CD4-positive, alpha-beta T cell treated with Interleukin-15 for 1 hour (primary cell): ENCODE data around the gene DDIT4.

ENCODE experiments used
- DNase-seq: peaks from one replicate; pipeline ENCODE4 v3.0.0-alpha.2; 2020

DDIT4 gene

GRCh38 chr10:72250666-72251065 is 23.1 kb upstream of the DDIT4 start:
- no peak for DNase-seq

- no peak for DNase-seq
These were observed 22.1 kb upstream of the DDIT4 start for GRCh38 chr10:72251635-72252034.

DNA sequence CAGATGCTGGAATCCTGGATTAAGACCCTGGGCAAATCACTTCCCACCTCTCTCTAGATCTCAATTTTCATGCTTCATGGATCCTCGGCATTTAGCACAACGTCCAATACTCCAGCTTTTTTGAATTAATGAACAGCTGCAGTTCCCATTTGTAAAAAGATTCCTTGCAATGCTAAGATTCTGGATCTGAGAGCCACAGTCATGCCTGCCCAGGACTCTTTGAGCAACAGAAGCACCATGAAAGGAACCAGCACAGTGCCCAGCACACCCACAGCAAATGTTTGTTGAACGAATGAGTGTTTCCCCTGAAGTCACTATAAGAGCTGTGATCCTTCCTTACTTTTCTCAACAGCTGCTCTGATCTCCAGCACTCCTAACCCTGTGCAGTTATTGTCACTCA is 20.8 kb upstream of the DDIT4 start:
- DNase-seq, result no peak

DNA sequence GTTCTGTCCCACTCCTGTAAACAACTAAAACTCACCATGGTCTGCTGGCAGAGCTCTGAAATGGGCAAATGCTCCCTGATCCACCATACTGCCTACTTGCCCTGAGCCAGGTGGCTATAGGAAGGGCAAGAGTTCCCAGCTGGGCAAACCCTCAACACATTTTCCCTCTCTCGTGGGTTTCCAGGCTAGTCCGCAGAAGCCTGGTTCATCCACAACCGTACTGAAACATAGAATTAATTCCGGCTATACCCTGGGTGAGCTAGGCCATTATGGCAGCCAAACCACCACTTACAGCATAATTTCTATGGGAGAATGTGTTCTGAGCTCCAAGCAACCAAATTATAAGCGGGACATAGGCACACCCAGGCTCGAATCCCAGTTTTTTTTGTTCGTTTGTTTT is 20.1 kb upstream of the DDIT4 start:
- no peak for DNase-seq

DNA sequence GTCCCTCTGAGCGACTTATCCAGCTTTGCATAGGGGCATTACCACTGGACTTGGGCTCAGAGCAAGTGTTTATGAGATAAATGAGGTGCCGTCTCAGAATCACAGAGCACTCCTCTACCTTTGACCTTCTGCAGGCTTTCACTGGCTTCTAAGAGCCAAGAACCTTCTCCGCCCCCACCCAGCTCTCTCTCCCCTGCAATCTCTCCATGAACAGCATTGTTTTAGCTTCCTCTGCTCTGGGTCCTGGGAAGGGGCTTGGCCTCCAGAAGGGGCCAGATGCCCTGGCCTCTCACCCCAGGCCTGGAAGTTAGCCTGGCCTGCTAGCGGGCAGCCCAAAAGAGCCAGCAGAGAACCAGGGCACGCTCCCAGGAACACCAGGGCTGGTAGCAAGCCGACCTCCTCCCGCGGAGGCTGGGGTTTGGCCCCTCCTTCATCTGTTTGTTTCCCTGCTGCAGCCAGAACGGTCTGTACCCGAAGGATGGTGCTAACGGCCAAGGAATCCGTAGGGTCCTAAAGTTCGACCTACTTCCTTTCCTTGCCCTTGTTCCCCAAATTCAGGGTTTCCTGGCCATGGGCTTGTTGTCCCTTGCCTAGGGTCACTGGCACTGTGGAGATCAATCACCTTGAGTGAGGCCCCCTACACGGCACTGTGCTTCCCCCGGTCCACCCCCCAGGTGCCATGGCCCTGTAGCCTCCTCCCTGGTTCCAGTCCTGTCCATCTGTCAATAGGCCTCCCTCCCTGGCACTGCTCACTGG is 18.7 kb upstream of the DDIT4 start:
- DNase-seq, result peak; percentile 53

GRCh38 chr10:72255977-72256729 is 17.6 kb upstream of the DDIT4 start:
- no peak for DNase-seq

DNA sequence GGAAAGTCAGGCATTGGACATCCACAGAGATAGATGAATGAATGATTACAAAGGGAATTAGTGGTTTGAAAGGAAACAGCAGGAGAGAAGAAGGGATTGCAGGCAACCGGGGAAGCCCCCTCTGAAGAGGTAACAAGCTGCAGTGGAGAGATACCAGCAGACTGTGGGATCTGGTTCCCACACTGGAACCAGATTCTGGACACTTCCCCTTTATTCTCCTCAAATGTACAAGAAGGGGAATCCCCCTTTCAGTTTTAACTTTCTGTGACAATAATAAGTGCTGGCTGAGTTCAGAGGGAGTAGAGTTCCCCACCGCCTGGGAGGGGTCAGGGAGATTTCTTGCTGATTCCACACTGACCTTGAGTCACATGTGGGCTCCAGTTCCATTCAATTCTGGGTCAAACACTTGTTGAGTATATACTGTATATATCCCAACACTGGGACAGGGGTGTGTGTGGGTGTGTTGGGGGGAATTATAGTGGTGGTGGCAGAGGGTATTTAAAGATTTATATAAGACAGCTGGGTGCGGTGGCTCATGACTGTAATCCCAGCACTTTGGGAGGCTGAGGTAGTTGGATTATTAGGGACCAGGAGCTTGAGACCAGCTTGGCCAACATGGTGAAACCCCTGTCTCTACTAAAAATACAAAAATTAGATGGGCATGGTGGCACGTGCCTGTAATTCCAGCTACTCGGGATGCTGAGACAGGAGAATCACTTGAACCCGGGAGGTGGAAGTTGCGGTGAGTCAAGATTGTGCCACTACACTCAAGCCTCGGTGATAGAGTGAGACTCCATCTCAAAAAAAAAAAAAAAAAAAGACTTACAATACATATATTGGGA is 16.5 kb upstream of the DDIT4 start:
- DNase-seq, result peak; percentile 64

- DNase-seq, result no peak
These were observed 15.1 kb upstream of the DDIT4 start for GRCh38 chr10:72258617-72259016.

DNA sequence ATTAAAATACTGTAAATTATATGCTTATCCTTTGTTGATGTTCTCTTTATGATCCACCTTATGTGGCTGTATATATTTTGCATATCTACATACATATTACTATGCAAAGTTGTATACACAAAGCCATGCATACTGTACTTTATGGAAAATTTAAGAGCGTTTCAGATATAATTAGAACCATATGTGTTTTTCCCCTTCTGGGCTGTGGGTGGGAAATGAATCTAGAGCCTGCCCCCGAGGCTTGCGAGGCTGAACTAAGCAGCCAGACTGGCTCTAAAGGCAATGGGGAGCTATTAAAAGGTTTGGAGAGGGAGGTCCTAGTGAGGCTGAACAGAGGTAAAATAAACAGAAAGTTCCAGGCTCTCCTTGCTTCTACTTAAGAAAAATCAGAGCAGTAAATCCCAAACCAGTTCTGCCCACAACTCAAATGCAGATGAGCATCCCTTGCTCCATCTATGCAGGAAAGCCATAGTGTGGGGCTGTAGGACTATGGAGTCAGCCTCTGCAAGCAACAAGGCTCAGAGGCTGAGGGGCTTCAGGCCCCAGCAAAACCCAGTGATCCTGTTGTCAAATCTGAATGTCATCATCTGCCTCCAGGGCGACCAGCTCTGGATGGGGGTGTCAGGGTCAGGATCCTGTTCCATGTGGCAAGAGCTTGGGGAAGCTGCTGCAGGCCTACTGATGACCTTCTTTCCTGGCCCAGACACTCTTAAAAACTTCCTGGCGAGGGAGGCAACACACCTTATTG is 14.1 kb upstream of the DDIT4 start:
- DNase-seq, result no peak

DNA sequence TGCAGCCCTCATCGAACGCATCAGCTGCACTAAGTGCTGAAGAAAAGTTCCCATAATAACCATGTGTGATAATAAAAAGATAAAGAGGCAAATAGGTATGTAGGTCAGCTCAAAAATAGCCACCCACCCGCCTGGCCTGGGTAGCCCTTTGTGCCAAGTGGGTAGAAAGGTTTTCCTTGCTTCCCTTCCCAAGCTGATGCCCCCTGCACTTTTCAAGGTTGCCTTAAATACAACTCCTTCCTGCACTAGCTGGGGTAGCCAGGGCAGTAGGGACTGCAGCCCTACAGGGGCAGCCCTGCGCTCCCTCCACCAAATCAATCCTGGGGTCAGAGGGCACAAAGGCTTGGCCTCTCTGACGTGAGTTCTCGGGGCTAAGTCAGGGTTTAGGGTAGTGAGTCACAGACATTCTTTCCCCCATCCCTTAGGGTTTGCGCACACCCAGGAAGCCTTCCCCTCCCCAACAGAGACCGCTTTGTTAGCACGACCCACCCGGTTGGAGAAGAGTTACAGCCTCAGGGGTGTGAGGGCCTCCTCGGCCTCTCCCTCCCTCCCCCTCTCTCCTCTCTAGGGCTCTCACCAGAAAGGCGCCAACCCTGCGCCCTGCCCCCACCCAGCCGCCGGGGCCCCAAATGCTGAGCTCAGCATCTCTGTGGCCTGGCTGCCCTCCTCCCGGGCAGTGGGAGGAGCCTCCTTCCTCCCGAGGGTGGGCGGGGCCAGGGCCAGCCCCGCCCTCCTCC is 13.3 kb upstream of the DDIT4 start:
- DNase-seq, result peak; percentile 87

DNA sequence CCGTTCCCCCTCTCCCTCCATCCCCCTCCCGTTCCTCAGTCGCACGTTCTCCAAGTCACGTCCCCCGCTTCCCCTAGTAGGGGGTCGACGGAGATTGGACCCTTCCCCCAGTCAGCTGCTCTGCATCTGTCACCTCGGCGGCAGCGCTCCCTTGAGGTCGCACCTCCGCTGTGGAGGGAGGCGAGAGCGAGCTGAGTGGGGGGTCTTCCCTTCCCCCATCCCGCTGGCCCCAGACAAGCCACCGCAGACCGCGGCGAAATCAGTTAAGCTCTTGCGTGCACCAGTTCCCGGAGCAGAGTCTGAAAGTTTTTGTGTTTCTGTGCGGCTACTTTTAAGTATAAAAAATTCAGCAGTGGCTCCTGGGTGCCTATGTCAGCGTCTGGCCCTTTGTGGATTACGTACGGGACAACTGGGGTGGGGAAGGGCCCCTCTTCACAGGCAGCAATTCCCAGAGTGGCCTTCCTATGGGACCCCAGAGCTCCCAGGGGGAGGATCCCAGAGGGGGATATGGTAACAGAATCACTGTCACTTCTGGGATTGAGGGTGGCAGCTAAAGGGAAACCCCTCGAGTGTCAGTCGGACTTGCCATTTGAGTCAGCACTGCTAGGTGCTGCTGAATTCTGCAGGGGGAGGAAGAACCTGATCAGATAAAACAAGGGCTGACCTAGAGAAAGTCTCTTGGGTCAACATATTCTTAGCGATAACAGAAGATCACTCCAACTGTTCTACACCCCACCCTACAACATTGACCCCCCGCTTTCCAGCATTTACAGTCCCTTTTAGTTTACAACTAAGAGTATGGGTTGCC is 12.5 kb upstream of the DDIT4 start:
- DNase-seq, result peak; percentile 41

- DNase-seq, result no peak
These were observed 11.8 kb upstream of the DDIT4 start for GRCh38 chr10:72261784-72262404.

DNA sequence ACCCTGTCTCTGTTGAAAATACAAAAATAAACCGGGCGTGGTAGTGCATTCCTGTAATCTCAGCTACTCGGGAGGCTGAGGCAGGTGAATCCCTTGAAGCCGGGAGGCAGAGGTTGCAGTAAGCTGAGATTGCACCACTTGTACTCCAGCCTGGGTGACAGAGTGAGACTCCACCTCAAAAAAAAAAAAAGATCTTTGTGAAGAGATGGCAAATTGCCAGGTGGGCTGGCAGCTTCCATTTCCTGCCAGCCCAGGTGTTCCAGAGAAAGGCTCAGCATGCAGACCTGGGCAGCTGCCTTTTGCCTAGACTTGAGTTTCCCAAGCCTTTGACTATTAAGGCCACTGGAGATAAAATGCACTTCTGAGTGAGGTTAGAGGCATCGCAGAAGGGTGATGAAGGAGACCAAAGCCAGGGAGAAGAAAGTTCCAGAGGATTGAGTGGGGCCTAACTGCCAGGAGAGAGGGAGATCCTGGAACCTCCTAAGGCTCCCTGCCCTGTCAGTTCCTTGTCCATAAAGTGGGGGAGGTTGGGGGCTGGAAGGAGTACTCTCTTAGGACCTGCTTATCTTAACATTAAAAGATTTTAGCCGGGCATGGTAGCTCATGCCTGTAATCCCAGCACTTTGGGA is 10.0 kb upstream of the DDIT4 start:
- DNase-seq, result no peak

DNA sequence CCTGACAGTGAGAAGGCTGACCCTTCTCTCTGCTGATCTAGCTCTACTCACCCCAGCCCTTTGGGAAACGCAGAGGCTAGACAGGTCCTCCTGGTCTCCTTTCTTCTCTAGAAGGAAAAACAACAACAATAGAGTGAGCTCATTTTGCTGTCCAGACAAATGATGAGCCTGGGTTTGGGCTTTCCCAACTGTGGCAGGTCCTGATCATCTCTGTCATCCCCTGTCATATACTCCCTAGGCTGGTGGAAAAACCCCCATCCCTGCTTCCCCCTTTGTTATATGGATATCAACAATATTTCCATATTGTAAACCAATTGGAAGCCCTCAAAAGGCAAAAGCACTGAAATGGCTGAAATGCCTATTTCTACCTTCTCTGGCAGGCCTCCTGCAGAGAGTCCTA is 9.2 kb upstream of the DDIT4 start:
- DNase-seq, result no peak

DNA sequence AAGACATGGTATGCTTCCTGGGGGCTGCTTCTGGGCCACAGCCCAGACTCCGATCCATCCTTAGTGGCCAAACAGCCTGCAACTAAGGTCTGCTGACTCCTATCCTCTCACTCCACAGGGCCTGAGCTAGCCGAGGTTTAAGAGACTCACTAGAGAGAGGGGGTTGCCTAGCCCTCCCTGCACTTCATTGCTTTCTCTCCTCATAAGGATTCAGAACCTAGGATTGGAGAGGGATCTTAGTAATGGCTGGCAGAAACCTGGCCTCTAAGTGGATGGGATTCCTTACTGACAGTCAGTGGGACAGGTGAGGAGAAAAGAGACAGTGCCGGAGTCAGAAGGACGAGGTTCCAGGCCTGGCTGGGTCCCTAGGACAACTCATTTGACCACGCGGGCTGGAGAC is 8.2 kb upstream of the DDIT4 start:
- no peak for DNase-seq

DNA sequence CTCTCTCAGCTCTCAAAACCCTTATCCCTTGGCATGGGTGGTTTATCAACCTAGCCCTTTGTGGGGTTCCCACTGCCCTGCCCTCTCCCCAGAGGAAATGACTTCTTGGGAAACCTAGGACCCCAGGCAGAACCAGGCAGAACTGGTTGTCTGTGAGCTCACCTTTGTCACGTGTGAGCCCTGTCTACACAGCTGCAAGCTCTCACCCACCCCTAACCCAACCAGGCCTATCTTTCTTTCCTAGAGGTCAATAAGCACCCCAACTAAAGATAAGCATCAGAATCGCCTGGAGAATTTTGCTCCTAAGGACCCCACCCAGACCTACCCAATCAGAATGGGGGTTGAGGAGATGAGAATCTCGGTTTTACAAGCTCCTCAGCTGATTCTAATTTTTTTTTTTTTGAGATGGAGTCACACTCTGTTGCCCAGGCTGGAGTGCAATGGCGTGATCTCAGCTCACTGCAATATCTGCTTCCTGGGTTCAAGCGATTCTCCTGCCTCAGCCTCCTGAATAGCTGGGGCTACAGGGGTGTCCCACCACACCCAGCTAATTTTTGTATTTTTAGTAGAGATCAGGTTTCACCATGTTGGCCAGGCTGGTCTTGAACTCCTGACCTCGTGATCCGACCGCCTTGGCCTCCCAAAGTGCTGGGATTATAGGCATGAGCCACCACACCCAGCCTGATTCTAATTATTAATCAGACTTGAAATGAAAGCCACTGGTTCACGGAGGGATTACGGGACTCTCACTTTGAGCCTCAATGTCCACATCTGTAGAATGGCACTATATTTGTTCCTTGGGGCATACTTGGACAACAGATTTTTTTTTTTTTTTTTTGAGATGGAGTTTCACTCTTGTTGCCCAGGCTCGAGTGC is 7.5 kb upstream of the DDIT4 start:
- no peak for DNase-seq

GRCh38 chr10:72267381-72267780 is 6.3 kb upstream of the DDIT4 start:
- no peak for DNase-seq

- no peak for DNase-seq
These were observed 5.8 kb upstream of the DDIT4 start for GRCh38 chr10:72267819-72268399.
